LHCN-M2 (cell line): ENCODE measurements around the gene SPATA33. TPM values are rescaled to one million over a fixed set of nuclear protein-coding genes. Genes with fewer than 3 reads are reported as not detected.
"Not testable (repeated sequence)": the region's sequence is repeated elsewhere in the genome, so short reads cannot be mapped to it uniquely, and the experiment has no call there.

Source experiments
- DNase-seq: peaks from one replicate; pipeline ENCODE4 v3.0.0-alpha.2; 2012; ENCODE audit warnings: low read depth
- total RNA-seq: library from RNA; depleted of rRNA; stranded (reverse); fragments of >200 nt; gene quantifications from 2 replicates; pipeline ENCODE4 v1.2.3, GENCODE V29; 2014

Gene SPATA33
- total RNA-seq, 1 experiment from 2014 or later, result 10.7 TPM

- not testable (repeated sequence) for DNase-seq
These were observed 6.6 kb downstream of the SPATA33 start for GRCh38 chr16:89664238-89664637.

- DNase-seq, result not testable (repeated sequence)
These were observed 9.4 kb downstream of the SPATA33 start for GRCh38 chr16:89667000-89667399.

DNA sequence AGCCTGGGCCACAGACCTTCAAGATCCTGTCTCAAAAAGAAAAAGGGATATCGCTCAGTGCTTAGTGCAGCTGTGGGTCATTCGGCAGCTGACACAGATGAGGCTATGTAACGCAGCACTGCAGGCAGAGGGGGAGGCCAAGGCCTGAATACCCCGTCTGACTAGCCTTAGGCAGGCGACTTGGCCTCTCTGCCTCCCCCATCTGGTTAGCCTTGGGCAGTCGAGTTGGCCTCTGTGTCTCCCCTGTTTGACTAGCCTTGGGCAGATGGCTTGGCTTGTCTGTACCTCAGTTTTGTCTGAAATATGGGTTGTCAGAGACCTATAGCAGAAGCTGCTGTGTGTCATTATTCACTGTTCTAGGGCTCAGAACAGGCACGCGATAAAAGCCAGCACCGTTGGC lies 10.0 kb downstream of the SPATA33 start:
- no peak for DNase-seq

DNA sequence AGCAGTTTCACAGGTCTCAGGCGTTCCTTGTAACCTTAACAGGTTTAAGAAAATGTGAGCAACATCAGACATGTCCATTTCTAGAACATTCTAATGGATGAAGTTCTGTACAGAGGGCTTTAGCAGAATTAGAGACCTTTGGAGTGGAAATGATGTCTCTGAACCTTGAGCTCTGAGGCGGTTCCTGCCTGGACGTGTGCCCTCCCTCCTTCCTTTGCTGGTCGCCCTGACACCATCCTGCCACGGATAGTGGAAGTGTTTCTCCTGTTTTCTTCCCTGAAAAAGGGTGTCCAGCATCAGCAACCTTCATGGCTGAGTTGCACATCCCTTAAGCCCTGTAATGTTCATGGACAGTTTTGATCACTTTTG lies 11.1 kb downstream of the SPATA33 start:
- DNase-seq, result no peak

DNA sequence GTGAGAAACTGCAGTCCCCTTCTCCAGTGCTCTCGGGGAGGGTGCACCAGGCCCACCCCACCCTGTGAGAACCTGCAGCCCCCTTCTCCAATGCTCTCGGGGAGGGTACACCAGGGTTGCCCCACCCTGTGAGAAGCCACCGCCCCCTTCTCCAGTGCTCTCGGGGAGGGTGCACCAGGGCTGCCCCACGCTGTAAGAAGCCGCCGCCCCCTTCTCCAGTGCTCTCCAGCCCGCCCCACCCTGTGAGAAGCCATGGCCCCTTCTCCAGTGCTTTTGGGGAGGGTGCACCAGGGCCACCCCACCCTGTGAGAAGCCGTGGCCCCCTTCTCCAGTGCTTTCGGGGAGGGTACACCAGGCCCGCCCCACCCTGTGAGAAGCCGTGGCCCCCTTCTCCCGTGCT lies 12.1 kb downstream of the SPATA33 start:
- DNase-seq, result no peak

- peak; percentile 15 for DNase-seq
These were observed 13.1 kb downstream of the SPATA33 start for GRCh38 chr16:89670496-89671431.

GRCh38 chr16:89671565-89671964 lies 13.9 kb downstream of the SPATA33 start:
- DNase-seq, result not testable (repeated sequence)

- DNase-seq, result no peak
These were observed 14.7 kb downstream of the SPATA33 start for GRCh38 chr16:89672177-89672941.

GRCh38 chr16:89678258-89678657 lies 20.6 kb downstream of the SPATA33 start:
- DNase-seq, result peak; percentile 32

DNA sequence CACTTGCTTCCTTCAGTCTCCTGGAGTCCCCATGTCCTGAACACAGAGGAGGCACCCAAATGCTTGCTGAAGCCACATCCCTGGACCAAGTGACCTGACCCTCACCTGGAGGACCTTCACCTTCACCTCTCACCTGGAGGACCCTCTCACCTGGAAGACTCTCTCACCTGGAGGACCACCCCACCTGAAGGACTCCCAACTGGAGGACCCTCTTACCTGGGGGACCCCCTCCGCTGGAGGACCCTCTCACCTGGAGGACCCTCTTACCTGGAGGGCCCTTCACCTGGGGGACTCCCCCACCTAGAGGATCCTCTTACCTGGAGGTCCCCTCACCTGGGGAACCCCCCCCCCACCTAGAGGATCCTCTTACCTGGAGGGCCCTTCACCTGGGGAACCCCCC lies 28.3 kb downstream of the SPATA33 start:
- DNase-seq, result no peak

GRCh38 chr16:89686520-89687091 lies 29.0 kb downstream of the SPATA33 start, which contains the start of gene CDK10:
TSS of gene CDK10 (plus strand) at chr16:89686689. CDS start at chr16:89686711, 22 bp downstream.
- DNase-seq, result peak; percentile 84

GRCh38 chr16:89687092-89687940 lies 29.7 kb downstream of the SPATA33 start:
- DNase-seq, result peak; percentile 47

DNA sequence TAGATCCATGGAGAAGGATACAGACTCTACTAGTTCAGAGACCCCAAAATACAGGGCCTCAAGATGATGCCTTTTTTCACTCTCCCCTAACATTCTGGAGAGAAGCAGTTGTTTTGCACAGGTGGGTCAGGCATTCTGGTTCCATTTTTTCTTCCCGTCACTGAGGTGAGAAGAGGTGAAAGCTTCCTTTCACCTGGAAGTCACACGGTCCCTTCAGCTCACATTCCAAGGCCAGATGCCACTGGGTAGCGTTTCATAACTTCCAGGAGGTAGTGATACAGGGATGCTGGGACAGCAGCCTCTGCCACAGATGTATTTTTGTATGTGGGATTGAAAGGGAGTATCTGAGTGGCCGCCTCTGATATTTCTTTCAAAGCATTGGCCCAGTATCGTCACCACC lies 30.8 kb downstream of the SPATA33 start:
- no peak for DNase-seq

DNA sequence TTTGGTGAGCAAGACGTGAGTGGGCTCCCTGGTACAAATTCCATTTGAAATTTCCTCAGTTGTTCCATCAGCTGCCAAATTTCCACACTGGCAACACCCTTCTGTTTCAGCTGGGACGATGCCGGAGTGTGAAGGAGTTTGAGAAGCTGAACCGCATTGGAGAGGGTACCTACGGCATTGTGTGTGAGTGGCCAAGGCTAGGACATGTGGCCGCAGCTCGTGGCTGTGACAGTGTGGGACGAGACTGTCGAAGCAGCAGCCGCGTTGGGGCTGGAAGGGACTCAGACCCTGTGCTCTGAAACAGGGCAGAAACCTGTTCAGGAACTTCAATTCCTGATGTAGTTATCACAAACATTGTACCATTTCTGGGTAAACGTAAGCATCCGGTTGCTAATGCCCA lies 31.5 kb downstream of the SPATA33 start:
- no peak for DNase-seq

DNA sequence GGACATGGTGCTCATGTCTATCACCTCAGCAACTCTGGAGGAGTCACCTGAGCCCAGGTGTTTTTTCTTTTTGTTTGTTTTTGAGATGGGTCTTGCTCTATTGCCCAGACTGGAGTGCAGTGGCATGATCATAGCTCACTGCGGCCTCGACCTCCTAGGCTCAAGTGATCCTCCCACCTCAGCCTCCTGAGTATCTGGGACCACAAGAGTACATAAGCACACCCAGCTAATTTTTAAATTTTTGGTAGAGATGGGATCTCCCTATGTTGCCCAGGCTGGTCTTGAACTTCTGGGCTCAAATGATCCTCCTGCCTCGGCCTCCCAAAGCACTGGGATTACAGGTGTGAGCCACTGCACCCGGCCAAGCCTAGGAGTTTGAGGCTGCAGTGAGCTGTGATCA lies 32.0 kb downstream of the SPATA33 start:
- DNase-seq, result not testable (repeated sequence)

- no peak for DNase-seq
These were observed 32.8 kb downstream of the SPATA33 start for GRCh38 chr16:89690392-89690901.

GRCh38 chr16:89691231-89691985 lies 33.8 kb downstream of the SPATA33 start:
- DNase-seq, result no peak

GRCh38 chr16:89691986-89692569 lies 34.4 kb downstream of the SPATA33 start:
- no peak for DNase-seq

DNA sequence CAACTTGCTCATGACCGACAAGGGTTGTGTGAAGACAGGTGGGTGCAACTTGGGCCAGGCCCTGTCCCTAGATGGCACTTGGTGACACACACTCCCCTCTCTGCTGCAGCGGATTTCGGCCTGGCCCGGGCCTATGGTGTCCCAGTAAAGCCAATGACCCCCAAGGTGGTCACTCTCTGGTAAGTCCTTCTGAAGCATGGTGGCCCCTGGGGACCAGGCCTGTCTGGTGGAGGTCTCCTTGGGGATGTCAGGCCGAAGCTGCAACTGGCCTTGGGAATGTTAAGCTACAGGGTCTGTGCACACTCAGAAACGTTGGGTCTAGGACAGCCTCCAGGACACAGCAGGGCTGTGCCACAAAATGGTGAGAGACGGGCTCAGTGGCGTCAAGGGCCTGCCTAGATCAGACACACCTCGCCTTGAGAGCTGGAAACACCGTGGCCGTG lies 35.7 kb downstream of the SPATA33 start:
- no peak for DNase-seq
